ENCODE results near the gene ZDHHC14. TPM values are rescaled to one million over a fixed set of nuclear protein-coding genes. Genes with fewer than 3 reads are reported as not detected.

The ZDHHC14 gene
- total and polyA plus RNA-seq, 2 of the 8 experiments (the other 6 are each of a cell fraction or from before 2014, with no cell fraction given), result 2.9 to 5.3 TPM

- H3K56ac ChIP-seq (replicated peaks; ENCODE audit: insufficient read length, low read depth, low read length), result no peak overlapping the region
- no peak for DNase-seq (ENCODE audit: low read depth in 1 of 2, low spot score in 2 of 2)
- H3K18ac ChIP-seq (ENCODE audit: extremely low read depth, low read length), result no peak overlapping the region
- no peak overlapping the region for H3K9ac ChIP-seq (replicated peaks in 1 of 4; ENCODE audit: extremely low read depth in 1 of 4, low read depth in 3 of 4, low read length in 3 of 4)
- H3K36me3 ChIP-seq (ENCODE audit: control insufficient read depth in 2 of 4, insufficient read depth in 4 of 4, low read length in 3 of 4), result no peaks in the 10 kb centered on the region
- H3K27ac ChIP-seq (ENCODE audit: low read depth, low read length), result no peak overlapping the region
- H4K5ac ChIP-seq (ENCODE audit: insufficient read length, low read depth, low read length), result no peak overlapping the region
- peak overlapping the region; percentile 55; the same call in 1 of the 2 replicates for H2BK12ac ChIP-seq (ENCODE audit: low read depth, low read length)
- H2BK15ac ChIP-seq (ENCODE audit: low read length), result no peak overlapping the region
- ChIA-PET CTCF (ENCODE audit: partially characterized antibody) (interaction anchor here (1.6 to 1.7 kb wide), 3 partner anchors 9 to 183 kb away, joined by 3 to 6 read pairs (median 3); no protein-coding TSS in a partner anchor), POLR2A (ENCODE audit: partially characterized antibody) (no interaction called here)
- no peaks in the 10 kb centered on the region for H3K79me2 ChIP-seq (ENCODE audit: control insufficient read depth in 1 of 2, insufficient read depth in 2 of 2, low read length in 2 of 2)
- no peaks in the 10 kb centered on the region for H3K9me3 ChIP-seq (ENCODE audit: insufficient read depth in 2 of 2, low read depth in 1 of 2, low read length in 1 of 2)
- no peak overlapping the region for H2AK5ac ChIP-seq (ENCODE audit: low read depth, low read length)
- H3K4me3 ChIP-seq (ENCODE audit: extremely low read depth in 1 of 4, insufficient read depth in 2 of 4, low read depth in 3 of 4, low read length in 4 of 4), result no peak overlapping the region
- 85% methylated on average over 10 of the region's 10 CpGs; no CpG with 5 or more reads in 1 of the 2 experiments for WGBS, 2 experiments (ENCODE audit: extremely low coverage in 1 of 2, insufficient coverage in 1 of 2, insufficient read length in 1 of 2, insufficient replicate concordance in 2 of 2, low coverage in 1 of 2, low lambda C conversion rate in 2 of 2, missing lambda C conversion rate in 1 of 2)
- H4K8ac ChIP-seq (ENCODE audit: extremely low read depth, insufficient read depth, low read length), result peak overlapping the region; percentile 65
- no peak overlapping the region for H2BK5ac ChIP-seq (ENCODE audit: low read depth, low read length)
- no peak for FAIRE-seq
- H3K27me3 ChIP-seq (replicated peaks in 1 of 4; ENCODE audit: control insufficient read depth in 3 of 4, extremely low read depth in 1 of 4, insufficient read depth in 3 of 4, low read length in 3 of 4), result no peaks in the 10 kb centered on the region
- H2BK20ac ChIP-seq (ENCODE audit: low read length), result no peak overlapping the region
- H3K79me1 ChIP-seq (ENCODE audit: low read depth, low read length), result no peaks in the 10 kb centered on the region
- H3K4me2 ChIP-seq (ENCODE audit: insufficient read depth in 1 of 2, low read depth in 2 of 2, low read length in 2 of 2), result no peak overlapping the region
- H3K23ac ChIP-seq (ENCODE audit: insufficient read length), result no peak overlapping the region
- no peak overlapping the region for H3K14ac ChIP-seq (ENCODE audit: insufficient read length)
- H3K23me2 ChIP-seq (ENCODE audit: low read depth, low read length), result no peaks in the 10 kb centered on the region
- H2AFZ ChIP-seq (ENCODE audit: low read length), result no peak overlapping the region
- no peaks in the 10 kb centered on the region for H4K20me1 ChIP-seq (replicated peaks in 1 of 2; ENCODE audit: control insufficient read depth in 1 of 2, insufficient read depth in 2 of 2, low read length in 2 of 2)
- peaks cover 0 to 11% (median 4%) of the 10 kb centered on the region in 4 experiments; a peak in 6 of 7 replicates for H3K4me1 ChIP-seq (replicated peaks in 1 of 4; ENCODE audit: control insufficient read depth in 3 of 4, insufficient read depth in 4 of 4, low read length in 3 of 4)
- H2BK120ac ChIP-seq (replicated peaks; ENCODE audit: low read depth, low read length), result no peak overlapping the region
- no peak overlapping the region for H3K4ac ChIP-seq (replicated peaks; ENCODE audit: insufficient read length, low read depth, low read length)
- no peak overlapping the region for H4K91ac ChIP-seq (replicated peaks; ENCODE audit: insufficient read length, low read length)
- TF ChIP-seq HDAC6 (IDR thresholded peaks at IDR 0.05; ENCODE audit: low read depth, low read length), result no peak
- no peak for TF ChIP-seq BCL11A (IDR thresholded peaks at IDR 0.05; ENCODE audit: low read depth in 2 of 2, low read length in 2 of 2)
- TF ChIP-seq JUN (IDR thresholded peaks at IDR 0.05; ENCODE audit: low read depth, low read length), result no peak
- no peak for TF ChIP-seq KDM1A (IDR thresholded peaks at IDR 0.05; ENCODE audit: borderline replicate concordance, low read length)
- TF ChIP-seq SUZ12 (IDR thresholded peaks at IDR 0.05; ENCODE audit: low read length), result no peak
- TF ChIP-seq ATF3 (IDR thresholded peaks at IDR 0.05; ENCODE audit: insufficient read depth, low read depth, low read length), result no peak
- no peak for TF ChIP-seq EGR1 (IDR thresholded peaks at IDR 0.05; ENCODE audit: borderline replicate concordance, low read depth, low read length)
- TF ChIP-seq CBX8 (IDR thresholded peaks at IDR 0.05; ENCODE audit: borderline replicate concordance, low read depth, low read length), result no peak
- TF ChIP-seq POU5F1 (IDR thresholded peaks at IDR 0.05; ENCODE audit: low read depth, low read length), result no peak
- TF ChIP-seq GTF2F1 (IDR thresholded peaks at IDR 0.05; ENCODE audit: borderline replicate concordance, low read depth, low read length), result no peak
- no peak for TF ChIP-seq MAX (IDR thresholded peaks at IDR 0.05)
- no peak for TF ChIP-seq TBP (IDR thresholded peaks at IDR 0.05; ENCODE audit: low read depth, low read length)
- TF ChIP-seq, protein P1, sequence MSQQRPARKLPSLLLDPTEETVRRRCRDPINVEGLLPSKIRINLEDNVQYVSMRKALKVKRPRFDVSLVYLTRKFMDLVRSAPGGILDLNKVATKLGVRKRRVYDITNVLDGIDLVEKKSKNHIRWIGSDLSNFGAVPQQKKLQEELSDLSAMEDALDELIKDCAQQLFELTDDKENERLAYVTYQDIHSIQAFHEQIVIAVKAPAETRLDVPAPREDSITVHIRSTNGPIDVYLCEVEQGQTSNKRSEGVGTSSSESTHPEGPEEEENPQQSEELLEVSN (IDR thresholded peaks at IDR 0.05), result no peak
Observed at GRCh38 chr6:157488058-157488457, 107.1 kb downstream of the ZDHHC14 start.
